Measurements from ENCODE around the gene ZNF879. TPM values are rescaled to one million over a fixed set of nuclear protein-coding genes. Genes with fewer than 3 reads are reported as not detected.

Gene ZNF879
- total and polyA plus RNA-seq, 9 of the 15 experiments (the other 6 are each of a cell fraction or from before 2014, with no cell fraction given), result 0.01 to 0.80 (median 0.33) TPM

- Histone ChIP-seq H3K4me3 (no peak overlapping the region), H2AFZ (ENCODE audit: low read depth, low read length) (no peak overlapping the region), H3K9me1 (ENCODE audit: control insufficient read depth, insufficient read depth, low read length) (no peaks in the 10 kb centered on the region), H3K27me3 (ENCODE audit: control insufficient read depth in 2 of 2, insufficient read depth in 2 of 2, low read length in 2 of 2) (peaks cover 0 to 56% of the 10 kb centered on the region in 2 experiments; a peak in 2 of 5 replicates), H3K36me3 (ENCODE audit: control insufficient read depth, insufficient read depth, low read length) (no peaks in the 10 kb centered on the region), H3K4me1 (replicated peaks in 1 of 2; ENCODE audit: control insufficient read depth in 2 of 2, insufficient read depth in 2 of 2, low read length in 2 of 2) (no peaks in the 10 kb centered on the region; a peak in 1 of 5 replicates), H3K9me3 (replicated peaks; ENCODE audit: control insufficient read depth, insufficient read depth, low read depth, low read length) (no peaks in the 10 kb centered on the region), H3K9ac (ENCODE audit: insufficient read depth in 1 of 2, low read depth in 2 of 2, low read length in 2 of 2) (no peak overlapping the region), H3K27ac (ENCODE audit: extremely low read depth, low read depth, low read length) (no peak overlapping the region), H4K20me1 (replicated peaks; ENCODE audit: control insufficient read depth, insufficient read depth, low read length) (no peaks in the 10 kb centered on the region), H3K79me2 (ENCODE audit: control insufficient read depth, insufficient read depth, low read length) (no peaks in the 10 kb centered on the region), H3K4me2 (ENCODE audit: insufficient read depth, low read length) (no peak overlapping the region)
- ChIA-PET POLR2A (no interaction called here), CTCF (ENCODE audit: low intra/inter-chr PET ratio) (no interaction called here)
- FAIRE-seq (no peak), DNase-seq (ENCODE audit: extremely low read depth in 1 of 4, low spot score in 3 of 4) (no peak), ATAC-seq (no peak)
- BruUV-seq (replicated peaks), result no TSS peak
- WGBS (ENCODE audit: insufficient coverage, low coverage, missing lambda C conversion rate), result 9% methylated on average over 41 of the region's 53 CpGs
- intact Hi-C loops (cut with micrococcal nuclease) (no loop called here), in situ Hi-C loops (cut with MboI) (no loop called here)
- TF ChIP-seq ZBTB7A (IDR thresholded peaks at IDR 0.05; ENCODE audit: borderline replicate concordance, control insufficient read depth, low read depth, low read length) (no peak), FOXK2 (conservative IDR thresholded peaks at IDR 0.05 in 1 of 2, IDR thresholded peaks at IDR 0.05 in 1 of 2; ENCODE audit: low read depth in 2 of 2) (no peak), ZNF431 (CRISPR knock-in tag; IDR thresholded peaks at IDR 0.05) (no peak), MYBL2 (IDR thresholded peaks at IDR 0.05; ENCODE audit: low read depth) (no peak), MYBL2 (CRISPR knock-in tag; IDR thresholded peaks at IDR 0.05; ENCODE audit: borderline replicate concordance) (no peak), KLF13 (tag; IDR thresholded peaks at IDR 0.05; ENCODE audit: borderline replicate concordance, low read depth) (no peak), ZZZ3 (IDR thresholded peaks at IDR 0.05) (no peak), SRSF3 (IDR thresholded peaks at IDR 0.05; ENCODE audit: insufficient read depth, low read length) (no peak), CREBBP (IDR thresholded peaks at IDR 0.05; ENCODE audit: low read depth, low read length) (no peak), DDX20 (tag; IDR thresholded peaks at IDR 0.05; ENCODE audit: low read depth) (no peak), SIN3A (IDR thresholded peaks at IDR 0.05; ENCODE audit: borderline replicate concordance in 2 of 2, control insufficient read depth in 1 of 2, low read depth in 2 of 2, low read length in 2 of 2) (no peak), ZNF239 (CRISPR knock-in tag; IDR thresholded peaks at IDR 0.05) (no peak), CREM (IDR thresholded peaks at IDR 0.05; ENCODE audit: low read depth) (no peak), NCOA1 (IDR thresholded peaks at IDR 0.05; ENCODE audit: low read depth) (no peak), ZNF75A (CRISPR knock-in tag; IDR thresholded peaks at IDR 0.05) (no peak), SMAD3 (CRISPR knock-in tag; conservative IDR thresholded peaks at IDR 0.05) (no peak), FOXK1 (CRISPR knock-in tag; IDR thresholded peaks at IDR 0.05; ENCODE audit: borderline replicate concordance) (no peak)
- TF ChIP-seq, protein P1, sequence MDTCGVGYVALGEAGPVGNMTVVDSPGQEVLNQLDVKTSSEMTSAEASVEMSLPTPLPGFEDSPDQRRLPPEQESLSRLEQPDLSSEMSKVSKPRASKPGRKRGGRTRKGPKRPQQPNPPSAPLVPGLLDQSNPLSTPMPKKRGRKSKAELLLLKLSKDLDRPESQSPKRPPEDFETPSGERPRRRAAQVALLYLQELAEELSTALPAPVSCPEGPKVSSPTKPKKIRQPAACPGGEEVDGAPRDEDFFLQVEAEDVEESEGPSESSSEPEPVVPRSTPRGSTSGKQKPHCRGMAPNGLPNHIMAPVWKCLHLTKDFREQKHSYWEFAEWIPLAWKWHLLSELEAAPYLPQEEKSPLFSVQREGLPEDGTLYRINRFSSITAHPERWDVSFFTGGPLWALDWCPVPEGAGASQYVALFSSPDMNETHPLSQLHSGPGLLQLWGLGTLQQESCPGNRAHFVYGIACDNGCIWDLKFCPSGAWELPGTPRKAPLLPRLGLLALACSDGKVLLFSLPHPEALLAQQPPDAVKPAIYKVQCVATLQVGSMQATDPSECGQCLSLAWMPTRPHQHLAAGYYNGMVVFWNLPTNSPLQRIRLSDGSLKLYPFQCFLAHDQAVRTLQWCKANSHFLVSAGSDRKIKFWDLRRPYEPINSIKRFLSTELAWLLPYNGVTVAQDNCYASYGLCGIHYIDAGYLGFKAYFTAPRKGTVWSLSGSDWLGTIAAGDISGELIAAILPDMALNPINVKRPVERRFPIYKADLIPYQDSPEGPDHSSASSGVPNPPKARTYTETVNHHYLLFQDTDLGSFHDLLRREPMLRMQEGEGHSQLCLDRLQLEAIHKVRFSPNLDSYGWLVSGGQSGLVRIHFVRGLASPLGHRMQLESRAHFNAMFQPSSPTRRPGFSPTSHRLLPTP (IDR thresholded peaks at IDR 0.05; ENCODE audit: borderline replicate concordance, extremely low read depth, insufficient read length), result no peak
- TF ChIP-seq, protein P2, sequence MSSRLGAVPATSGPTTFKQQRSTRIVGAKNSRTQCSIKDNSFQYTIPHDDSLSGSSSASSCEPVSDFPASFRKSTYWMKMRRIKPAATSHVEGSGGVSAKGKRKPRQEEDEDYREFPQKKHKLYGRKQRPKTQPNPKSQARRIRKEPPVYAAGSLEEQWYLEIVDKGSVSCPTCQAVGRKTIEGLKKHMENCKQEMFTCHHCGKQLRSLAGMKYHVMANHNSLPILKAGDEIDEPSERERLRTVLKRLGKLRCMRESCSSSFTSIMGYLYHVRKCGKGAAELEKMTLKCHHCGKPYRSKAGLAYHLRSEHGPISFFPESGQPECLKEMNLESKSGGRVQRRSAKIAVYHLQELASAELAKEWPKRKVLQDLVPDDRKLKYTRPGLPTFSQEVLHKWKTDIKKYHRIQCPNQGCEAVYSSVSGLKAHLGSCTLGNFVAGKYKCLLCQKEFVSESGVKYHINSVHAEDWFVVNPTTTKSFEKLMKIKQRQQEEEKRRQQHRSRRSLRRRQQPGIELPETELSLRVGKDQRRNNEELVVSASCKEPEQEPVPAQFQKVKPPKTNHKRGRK (tag; IDR thresholded peaks at IDR 0.05), result no peak
Measured at GRCh38 chr5:178993955-178994579, 29.5 kb upstream of the ZNF879 start.

Data from K562 (cell line).